Activated B cell treated with CpG ODN at 0.5 μM for 24 hours (primary cell): Measurements from ENCODE around the gene TBCC. TPM values are rescaled to one million over a fixed set of nuclear protein-coding genes. Genes with fewer than 3 reads are reported as not detected.
"Not testable (repeated sequence)": the region's sequence is repeated elsewhere in the genome, so short reads cannot be mapped to it uniquely, and the experiment has no call there.

ENCODE experiments used
- ATAC-seq: fragments of 200-7000 bp; cut with Tn5 transposase; one replicate; pipeline ENCODE4 v1.10.0; 2021; ENCODE audit warnings: low read depth, mild to moderate bottlenecking, moderate library complexity
- CTCF ChIA-PET: fragments of 350-600 bp; sonication (Branson Sonifier 250); formaldehyde crosslinking; loops from one replicate; lab custom pipeline; 2021; ENCODE audit warnings: antibody characterized with exemption; lab: Charles Lee
- POLR2A ChIA-PET: fragments of 350-600 bp; sonication (Branson Sonifier 250); formaldehyde crosslinking; loops from one replicate; lab custom pipeline; 2021; ENCODE audit warnings: antibody characterized with exemption; lab: Charles Lee
- DNase-seq: peaks from one replicate; pipeline ENCODE4 v3.0.0; 2022
- H3K27ac Mint-ChIP-seq: one replicate; pipeline ENCODE4 v1.8.0; 2020; ENCODE audit warnings: mixed read lengths
- H3K27me3 Mint-ChIP-seq: one replicate; pipeline ENCODE4 v1.8.0; 2021; ENCODE audit warnings: mixed read lengths
- H3K36me3 Mint-ChIP-seq: one replicate; pipeline ENCODE4 v1.8.0; 2021; ENCODE audit warnings: low read depth, mixed read lengths
- H3K4me1 Mint-ChIP-seq: one replicate; pipeline ENCODE4 v1.8.0; 2021; ENCODE audit warnings: mixed read lengths
- H3K4me3 Mint-ChIP-seq: one replicate; pipeline ENCODE4 v1.8.0; 2020; ENCODE audit warnings: mild to moderate bottlenecking, mixed read lengths
- H3K9me3 Mint-ChIP-seq: one replicate; pipeline ENCODE4 v1.8.0; 2020; ENCODE audit warnings: mixed read lengths
- CTCF ChIP-seq: fragments of 200-600 bp; IDR thresholded peaks from one replicate; pipeline ENCODE4 v1.8.0; 2022; ENCODE audit warnings: antibody characterized with exemption, mild to moderate bottlenecking
- intact Hi-C: fragments of 100-400 bp; cut with micrococcal nuclease; formaldehyde crosslinking; loops from one replicate; pipeline ENCODE4 v1.15.1; 2024
- total RNA-seq: library from RNA; stranded (reverse); gene quantifications from 2 replicates; pipeline ENCODE4 v1.2.3, GENCODE V29; 2022

TBCC gene
- total RNA-seq, 1 donor from 2014 or later = 41.5 TPM

- Mint-ChIP-seq H3K36me3 (no peaks in the 10 kb centered on the region), H3K27me3 (no peaks in the 10 kb centered on the region), H3K4me1 (no peaks in the 10 kb centered on the region), H3K27ac (no peak overlapping the region), H3K4me3 (no peak overlapping the region), H3K9me3 (no peaks in the 10 kb centered on the region)
- CTCF ChIA-PET = interaction anchor here (1.0 kb wide), 1 partner anchor 21 kb away, joined by 4 read pairs; no protein-coding TSS in a partner anchor
- no peak for DNase-seq
- intact Hi-C loops = no loop called here
- TF ChIP-seq CTCF = no peak
- POLR2A ChIA-PET = no interaction called here
- no peak for ATAC-seq
Measured at GRCh38 chr6:42704937-42705374, 40.9 kb downstream of the TBCC start.

GRCh38 chr6:42704251-42704936 lies 41.5 kb downstream of the TBCC start:
- Mint-ChIP-seq H3K36me3 (no peaks in the 10 kb centered on the region), H3K9me3 (no peaks in the 10 kb centered on the region), H3K27me3 (no peaks in the 10 kb centered on the region), H3K4me3 (no peak overlapping the region), H3K27ac (no peak overlapping the region), H3K4me1 (no peaks in the 10 kb centered on the region)
- ATAC-seq (no peak), DNase-seq (no peak)
- intact Hi-C loops = no loop called here
- POLR2A ChIA-PET = no interaction called here
- TF ChIP-seq CTCF = no peak
- CTCF ChIA-PET = interaction anchor here (1.0 kb wide), 1 partner anchor 22 kb away, joined by 4 read pairs; no protein-coding TSS in a partner anchor

- intact Hi-C loops, POLR2A ChIA-PET, DNase-seq, CTCF ChIA-PET, H3K27me3 Mint-ChIP-seq, H3K36me3 Mint-ChIP-seq, H3K4me1 Mint-ChIP-seq, H3K4me3 Mint-ChIP-seq, H3K27ac Mint-ChIP-seq, ATAC-seq, H3K9me3 Mint-ChIP-seq: not testable (repeated sequence)
Measured at GRCh38 chr6:42702786-42703185, 43.1 kb downstream of the TBCC start.

GRCh38 chr6:42702200-42702599 lies 43.7 kb downstream of the TBCC start:
- H3K36me3 Mint-ChIP-seq = no peaks in the 10 kb centered on the region
- ChIA-PET POLR2A (interaction anchor here (0.6 to 1.0 kb wide), 2 partner anchors 9 to 189 kb away, joined by 3 to 7 read pairs; a partner anchor contains a TSS), CTCF (interaction anchor here (0.7 kb wide), 1 partner anchor 198 kb away, joined by 3 read pairs; no protein-coding TSS in a partner anchor)
- no peak overlapping the region for H3K4me3 Mint-ChIP-seq
- no peak overlapping the region for H3K27ac Mint-ChIP-seq
- intact Hi-C loops = no loop called here
- no peaks in the 10 kb centered on the region for H3K4me1 Mint-ChIP-seq
- no peak for TF ChIP-seq CTCF
- ATAC-seq (no peak), DNase-seq (no peak)
- no peaks in the 10 kb centered on the region for H3K9me3 Mint-ChIP-seq
- H3K27me3 Mint-ChIP-seq = no peaks in the 10 kb centered on the region

- no peak overlapping the region for H3K4me3 Mint-ChIP-seq
- no peak overlapping the region for H3K27ac Mint-ChIP-seq
- TF ChIP-seq CTCF = no peak
- H3K4me1 Mint-ChIP-seq = peaks cover 12% of the 10 kb centered on the region
- H3K36me3 Mint-ChIP-seq = peaks cover 18% of the 10 kb centered on the region
- ATAC-seq (no peak), DNase-seq (no peak)
- no peaks in the 10 kb centered on the region for H3K9me3 Mint-ChIP-seq
- ChIA-PET CTCF (no interaction called here), POLR2A (interaction anchor here (0.7 kb wide), 1 partner anchor 22 kb away, joined by 4 read pairs; no protein-coding TSS in a partner anchor)
- intact Hi-C loops = no loop called here
- H3K27me3 Mint-ChIP-seq = no peaks in the 10 kb centered on the region
Measured at GRCh38 chr6:42698217-42698616, 47.7 kb downstream of the TBCC start.
